HEK293 (cell line): ENCODE results near the gene PLEKHG5.

Experiments
- CTCF ChIA-PET: fragments of 350-600 bp; formaldehyde crosslinking; extraction: SDS; loops from one replicate; lab custom pipeline; 2021; ENCODE audit warnings: antibody characterized with exemption; lab: Yijun Ruan, JAX
- POLR2A ChIA-PET: fragments of 300-600 bp; formaldehyde crosslinking; extraction: SDS; loops from one replicate; lab custom pipeline; 2020; ENCODE audit warnings: antibody characterized with exemption, inconsistent platforms; lab: Yijun Ruan, JAX
- H3K27ac ChIP-seq: fragments of 200-500 bp; sonication (Bioruptor generic); 2 replicates; pipeline ENCODE4 v1.5.1; 2014; ENCODE audit warnings: low read depth, low read length, control low read depth, inconsistent platforms; ENCODE audit errors: extremely low read depth
- H3K36me3 ChIP-seq, 2 experiments: fragments of 200-500 bp in 1 of 2; sonication (Bioruptor generic) in 1 of 2; 1 replicate in 1 of 2; 2 replicates in 1 of 2; pipeline ENCODE4 v1.5.1; 2014 to 2017; ENCODE audit warnings: inconsistent platforms in 2 of 2, low read length in 2 of 2; ENCODE audit not compliant: control insufficient read depth in 2 of 2, insufficient read depth in 1 of 2
- H3K4me1 ChIP-seq: fragments of 200-500 bp; sonication (Bioruptor generic); 2 replicates; pipeline ENCODE4 v1.5.1; 2014; ENCODE audit warnings: mild to moderate bottlenecking, low read length, inconsistent platforms; ENCODE audit not compliant: control insufficient read depth, insufficient read depth
- H3K4me3 ChIP-seq: 2 replicates; pipeline ENCODE4 v1.5.1; 2011; ENCODE audit warnings: low read depth, mild to moderate bottlenecking, control low read depth, low read length, moderate library complexity
- H3K9me3 ChIP-seq: fragments of 200-500 bp; sonication (Bioruptor generic); 2 replicates; pipeline ENCODE4 v1.5.1; 2014; ENCODE audit warnings: low read depth, low read length, inconsistent platforms; ENCODE audit not compliant: control insufficient read depth, insufficient read depth
- KLF9 ChIP-seq: fragments of 450-650 bp; formaldehyde crosslinking; IDR thresholded peaks from 2 replicates; pipeline ENCODE4 v1.5.1; 2016; ENCODE audit warnings: missing biosample characterization, missing genetic modification characterization, low read depth
- SALL2 ChIP-seq: fragments of 450-650 bp; formaldehyde crosslinking; IDR thresholded peaks from 2 replicates; pipeline ENCODE4 v1.5.0; 2017; ENCODE audit warnings: missing biosample characterization, mild to moderate bottlenecking, missing genetic modification characterization, borderline replicate concordance
- ZNF239 ChIP-seq: fragments of 450-650 bp; formaldehyde crosslinking; IDR thresholded peaks from 2 replicates; pipeline ENCODE4 v1.5.1; 2016; ENCODE audit warnings: missing biosample characterization, missing genetic modification characterization
- ZNF341 ChIP-seq: fragments of 450-650 bp; formaldehyde crosslinking; IDR thresholded peaks from 2 replicates; pipeline ENCODE4; 2016; ENCODE audit warnings: low read depth, missing biosample characterization, missing genetic modification characterization
- ZNF426 ChIP-seq: fragments of 450-650 bp; formaldehyde crosslinking; IDR thresholded peaks from 2 replicates; pipeline ENCODE4 v1.5.1; 2017; ENCODE audit warnings: missing biosample characterization, missing genetic modification characterization, mild to moderate bottlenecking, inconsistent platforms, moderate library complexity
- ZNF529 ChIP-seq: fragments of 450-650 bp; formaldehyde crosslinking; IDR thresholded peaks from 2 replicates; pipeline ENCODE4 v1.5.1; 2017; ENCODE audit warnings: missing genetic modification characterization, missing biosample characterization; ENCODE audit not compliant: insufficient replicate concordance
- ZNF701 ChIP-seq: fragments of 450-650 bp; formaldehyde crosslinking; IDR thresholded peaks from 2 replicates; pipeline ENCODE4 v1.5.1; 2016; ENCODE audit warnings: missing biosample characterization, missing genetic modification characterization
- ZNF707 ChIP-seq: fragments of 450-650 bp; formaldehyde crosslinking; IDR thresholded peaks from 2 replicates; pipeline ENCODE4 v1.5.1; 2016; ENCODE audit warnings: missing biosample characterization, missing genetic modification characterization
- ZNF777 ChIP-seq: fragments of 450-650 bp; formaldehyde crosslinking; IDR thresholded peaks from 2 replicates; pipeline ENCODE4 v1.5.1; 2017; ENCODE audit warnings: missing biosample characterization, missing genetic modification characterization, borderline replicate concordance
- ZNF791 ChIP-seq: fragments of 450-650 bp; formaldehyde crosslinking; IDR thresholded peaks from 2 replicates; pipeline ENCODE4 v1.5.1; 2016; ENCODE audit warnings: missing biosample characterization, missing genetic modification characterization
- ZSCAN23 ChIP-seq: fragments of 450-650 bp; formaldehyde crosslinking; IDR thresholded peaks from 2 replicates; pipeline ENCODE4 v1.5.1; 2016; ENCODE audit warnings: missing biosample characterization, missing genetic modification characterization
- ZSCAN30 ChIP-seq: fragments of 450-650 bp; IDR thresholded peaks from 2 replicates; pipeline ENCODE4 v1.5.1; 2018; ENCODE audit warnings: missing biosample characterization, mild to moderate bottlenecking, missing genetic modification characterization, moderate library complexity
- TF ChIP-seq, protein P1 (sequence below): fragments of 450-650 bp; formaldehyde crosslinking; IDR thresholded peaks from 2 replicates; pipeline ENCODE4 v1.5.1; 2016; ENCODE audit warnings: missing biosample characterization, missing genetic modification characterization
- TF ChIP-seq, protein P2 (sequence below): fragments of 450-650 bp; formaldehyde crosslinking; IDR thresholded peaks from 2 replicates; pipeline ENCODE4 v1.5.1; 2016; ENCODE audit warnings: missing biosample characterization, missing genetic modification characterization
- TF ChIP-seq, protein P3 (sequence below): fragments of 450-650 bp; formaldehyde crosslinking; IDR thresholded peaks from 2 replicates; pipeline ENCODE4 v1.5.1; 2016; ENCODE audit warnings: missing biosample characterization, missing genetic modification characterization
- TF ChIP-seq, protein P4 (sequence below): fragments of 450-650 bp; formaldehyde crosslinking; IDR thresholded peaks from 2 replicates; pipeline ENCODE4 v1.5.1; 2017; ENCODE audit warnings: missing biosample characterization, missing genetic modification characterization
- TF ChIP-seq, protein P5 (sequence below): fragments of 450-650 bp; formaldehyde crosslinking; IDR thresholded peaks from 2 replicates; pipeline ENCODE4 v1.5.1; 2016; ENCODE audit warnings: missing biosample characterization, missing genetic modification characterization
- TF ChIP-seq, protein P6 (sequence below): fragments of 450-650 bp; formaldehyde crosslinking; IDR thresholded peaks from 2 replicates; pipeline ENCODE4 v1.5.1; 2017; ENCODE audit warnings: missing biosample characterization, missing genetic modification characterization
- TF ChIP-seq, protein P7 (sequence below): fragments of 450-650 bp; formaldehyde crosslinking; IDR thresholded peaks from 2 replicates; pipeline ENCODE4 v1.5.1; 2016; ENCODE audit warnings: missing biosample characterization, missing genetic modification characterization

Gene PLEKHG5

DNA sequence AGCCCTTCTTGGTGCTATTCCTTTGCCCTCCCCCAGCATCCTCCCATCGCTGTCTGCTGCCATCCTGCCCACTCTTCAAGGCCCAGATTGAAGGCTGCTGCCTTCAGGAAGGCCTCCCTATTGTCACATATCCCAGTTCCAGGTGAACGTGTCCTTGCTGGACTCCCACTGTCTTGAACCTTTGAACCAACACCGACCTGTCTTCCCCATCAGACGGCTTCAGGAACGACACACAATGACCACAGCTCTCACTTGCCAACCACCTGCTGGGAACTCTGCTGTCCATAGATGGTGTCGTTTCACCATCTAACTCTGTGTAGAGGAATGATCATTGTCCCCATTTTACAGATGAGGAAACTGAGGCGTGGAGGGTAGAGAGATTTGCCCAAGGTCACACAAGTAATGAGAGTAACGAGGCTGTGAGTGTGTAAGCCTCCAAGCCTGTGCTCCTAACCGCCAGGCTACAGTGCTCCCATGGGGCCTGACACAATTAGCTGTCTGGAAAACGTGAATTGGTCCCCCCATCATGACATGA lies 9.9 kb upstream of the PLEKHG5 start (continued):
- TF ChIP-seq, protein P1, sequence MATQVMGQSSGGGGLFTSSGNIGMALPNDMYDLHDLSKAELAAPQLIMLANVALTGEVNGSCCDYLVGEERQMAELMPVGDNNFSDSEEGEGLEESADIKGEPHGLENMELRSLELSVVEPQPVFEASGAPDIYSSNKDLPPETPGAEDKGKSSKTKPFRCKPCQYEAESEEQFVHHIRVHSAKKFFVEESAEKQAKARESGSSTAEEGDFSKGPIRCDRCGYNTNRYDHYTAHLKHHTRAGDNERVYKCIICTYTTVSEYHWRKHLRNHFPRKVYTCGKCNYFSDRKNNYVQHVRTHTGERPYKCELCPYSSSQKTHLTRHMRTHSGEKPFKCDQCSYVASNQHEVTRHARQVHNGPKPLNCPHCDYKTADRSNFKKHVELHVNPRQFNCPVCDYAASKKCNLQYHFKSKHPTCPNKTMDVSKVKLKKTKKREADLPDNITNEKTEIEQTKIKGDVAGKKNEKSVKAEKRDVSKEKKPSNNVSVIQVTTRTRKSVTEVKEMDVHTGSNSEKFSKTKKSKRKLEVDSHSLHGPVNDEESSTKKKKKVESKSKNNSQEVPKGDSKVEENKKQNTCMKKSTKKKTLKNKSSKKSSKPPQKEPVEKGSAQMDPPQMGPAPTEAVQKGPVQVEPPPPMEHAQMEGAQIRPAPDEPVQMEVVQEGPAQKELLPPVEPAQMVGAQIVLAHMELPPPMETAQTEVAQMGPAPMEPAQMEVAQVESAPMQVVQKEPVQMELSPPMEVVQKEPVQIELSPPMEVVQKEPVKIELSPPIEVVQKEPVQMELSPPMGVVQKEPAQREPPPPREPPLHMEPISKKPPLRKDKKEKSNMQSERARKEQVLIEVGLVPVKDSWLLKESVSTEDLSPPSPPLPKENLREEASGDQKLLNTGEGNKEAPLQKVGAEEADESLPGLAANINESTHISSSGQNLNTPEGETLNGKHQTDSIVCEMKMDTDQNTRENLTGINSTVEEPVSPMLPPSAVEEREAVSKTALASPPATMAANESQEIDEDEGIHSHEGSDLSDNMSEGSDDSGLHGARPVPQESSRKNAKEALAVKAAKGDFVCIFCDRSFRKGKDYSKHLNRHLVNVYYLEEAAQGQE (tag by site-specific recombination), result no peak
- TF ChIP-seq KLF9 (tag by site-specific recombination), result no peak
- TF ChIP-seq, protein P2, sequence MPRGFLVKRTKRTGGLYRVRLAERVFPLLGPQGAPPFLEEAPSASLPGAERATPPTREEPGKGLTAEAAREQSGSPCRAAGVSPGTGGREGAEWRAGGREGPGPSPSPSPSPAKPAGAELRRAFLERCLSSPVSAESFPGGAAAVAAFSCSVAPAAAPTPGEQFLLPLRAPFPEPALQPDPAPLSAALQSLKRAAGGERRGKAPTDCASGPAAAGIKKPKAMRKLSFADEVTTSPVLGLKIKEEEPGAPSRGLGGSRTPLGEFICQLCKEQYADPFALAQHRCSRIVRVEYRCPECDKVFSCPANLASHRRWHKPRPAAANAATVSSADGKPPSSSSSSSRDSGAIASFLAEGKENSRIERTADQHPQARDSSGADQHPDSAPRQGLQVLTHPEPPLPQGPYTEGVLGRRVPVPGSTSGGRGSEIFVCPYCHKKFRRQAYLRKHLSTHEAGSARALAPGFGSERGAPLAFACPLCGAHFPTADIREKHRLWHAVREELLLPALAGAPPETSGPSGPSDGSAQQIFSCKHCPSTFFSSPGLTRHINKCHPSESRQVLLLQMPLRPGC (tag by site-specific recombination), result no peak
- TF ChIP-seq, protein P3, sequence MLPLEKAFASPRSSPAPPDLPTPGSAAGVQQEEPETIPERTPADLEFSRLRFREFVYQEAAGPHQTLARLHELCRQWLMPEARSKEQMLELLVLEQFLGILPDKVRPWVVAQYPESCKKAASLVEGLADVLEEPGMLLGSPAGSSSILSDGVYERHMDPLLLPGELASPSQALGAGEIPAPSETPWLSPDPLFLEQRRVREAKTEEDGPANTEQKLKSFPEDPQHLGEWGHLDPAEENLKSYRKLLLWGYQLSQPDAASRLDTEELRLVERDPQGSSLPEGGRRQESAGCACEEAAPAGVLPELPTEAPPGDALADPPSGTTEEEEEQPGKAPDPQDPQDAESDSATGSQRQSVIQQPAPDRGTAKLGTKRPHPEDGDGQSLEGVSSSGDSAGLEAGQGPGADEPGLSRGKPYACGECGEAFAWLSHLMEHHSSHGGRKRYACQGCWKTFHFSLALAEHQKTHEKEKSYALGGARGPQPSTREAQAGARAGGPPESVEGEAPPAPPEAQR (tag by site-specific recombination), result no peak
- no peak for TF ChIP-seq ZNF701 (tag by site-specific recombination)
- TF ChIP-seq ZNF707 (tag by site-specific recombination), result no peak

DNA sequence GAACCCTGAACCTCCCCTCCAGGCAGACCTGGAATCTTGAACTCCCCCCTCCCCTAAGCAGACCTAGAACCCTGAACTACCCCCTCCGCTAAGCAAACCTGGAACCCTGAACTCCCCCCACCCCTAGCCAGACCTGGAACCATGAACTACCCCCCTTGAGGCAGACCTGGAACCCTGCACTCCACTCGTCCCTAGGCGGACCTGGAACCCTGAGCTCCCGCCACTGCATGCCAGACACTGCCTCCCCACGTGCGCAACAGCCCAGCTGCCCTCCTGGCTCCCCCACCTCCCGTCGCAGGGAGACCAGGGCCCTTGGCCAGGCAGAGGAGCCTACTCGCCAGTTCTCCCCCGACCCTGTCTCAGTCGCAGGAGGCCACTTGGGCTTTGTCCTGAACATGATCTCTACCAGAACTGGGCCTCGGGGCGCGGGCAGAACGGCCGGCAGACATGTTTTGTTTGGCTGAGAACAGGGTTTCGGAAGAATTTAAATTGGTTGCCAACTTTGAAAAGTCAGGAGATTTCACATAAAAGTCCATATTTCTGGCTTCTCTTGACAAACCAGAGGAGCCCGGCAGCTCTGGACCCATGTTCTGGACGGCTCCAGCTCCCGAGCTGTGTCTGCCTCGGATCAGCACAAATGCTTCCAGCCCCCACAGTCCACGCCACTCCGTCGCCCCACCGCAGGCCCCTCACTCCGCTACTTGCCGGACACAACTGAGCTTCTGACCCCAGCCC lies 9.2 kb upstream of the PLEKHG5 start:
- no peaks in the 10 kb centered on the region for H3K9me3 ChIP-seq
- H3K36me3 ChIP-seq, result no peaks in the 10 kb centered on the region
- no peaks in the 10 kb centered on the region for H3K4me1 ChIP-seq
- no peak overlapping the region for H3K27ac ChIP-seq
- ChIA-PET POLR2A (interaction anchor here (1.9 kb wide), 1 partner anchor 10 kb away, joined by 4 read pairs; the partner anchor contains the start of gene PLEKHG5), CTCF (interaction anchor here (0.6 kb wide), 1 partner anchor 23 kb away, joined by 3 read pairs; no protein-coding TSS in a partner anchor)
- H3K4me3 ChIP-seq, result no peak overlapping the region
- no peak for TF ChIP-seq ZSCAN23 (tag by site-specific recombination)
- TF ChIP-seq, protein P4, sequence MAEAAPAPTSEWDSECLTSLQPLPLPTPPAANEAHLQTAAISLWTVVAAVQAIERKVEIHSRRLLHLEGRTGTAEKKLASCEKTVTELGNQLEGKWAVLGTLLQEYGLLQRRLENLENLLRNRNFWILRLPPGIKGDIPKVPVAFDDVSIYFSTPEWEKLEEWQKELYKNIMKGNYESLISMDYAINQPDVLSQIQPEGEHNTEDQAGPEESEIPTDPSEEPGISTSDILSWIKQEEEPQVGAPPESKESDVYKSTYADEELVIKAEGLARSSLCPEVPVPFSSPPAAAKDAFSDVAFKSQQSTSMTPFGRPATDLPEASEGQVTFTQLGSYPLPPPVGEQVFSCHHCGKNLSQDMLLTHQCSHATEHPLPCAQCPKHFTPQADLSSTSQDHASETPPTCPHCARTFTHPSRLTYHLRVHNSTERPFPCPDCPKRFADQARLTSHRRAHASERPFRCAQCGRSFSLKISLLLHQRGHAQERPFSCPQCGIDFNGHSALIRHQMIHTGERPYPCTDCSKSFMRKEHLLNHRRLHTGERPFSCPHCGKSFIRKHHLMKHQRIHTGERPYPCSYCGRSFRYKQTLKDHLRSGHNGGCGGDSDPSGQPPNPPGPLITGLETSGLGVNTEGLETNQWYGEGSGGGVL (tag by site-specific recombination), result peak; percentile 78
- TF ChIP-seq SALL2, result no peak
- no peak for TF ChIP-seq ZNF426 (tag by site-specific recombination)
- no peak for TF ChIP-seq ZNF529
- peak; percentile 9; the same call in 1 of the 2 replicates for TF ChIP-seq ZNF341 (tag by site-specific recombination)
- TF ChIP-seq, protein P5, sequence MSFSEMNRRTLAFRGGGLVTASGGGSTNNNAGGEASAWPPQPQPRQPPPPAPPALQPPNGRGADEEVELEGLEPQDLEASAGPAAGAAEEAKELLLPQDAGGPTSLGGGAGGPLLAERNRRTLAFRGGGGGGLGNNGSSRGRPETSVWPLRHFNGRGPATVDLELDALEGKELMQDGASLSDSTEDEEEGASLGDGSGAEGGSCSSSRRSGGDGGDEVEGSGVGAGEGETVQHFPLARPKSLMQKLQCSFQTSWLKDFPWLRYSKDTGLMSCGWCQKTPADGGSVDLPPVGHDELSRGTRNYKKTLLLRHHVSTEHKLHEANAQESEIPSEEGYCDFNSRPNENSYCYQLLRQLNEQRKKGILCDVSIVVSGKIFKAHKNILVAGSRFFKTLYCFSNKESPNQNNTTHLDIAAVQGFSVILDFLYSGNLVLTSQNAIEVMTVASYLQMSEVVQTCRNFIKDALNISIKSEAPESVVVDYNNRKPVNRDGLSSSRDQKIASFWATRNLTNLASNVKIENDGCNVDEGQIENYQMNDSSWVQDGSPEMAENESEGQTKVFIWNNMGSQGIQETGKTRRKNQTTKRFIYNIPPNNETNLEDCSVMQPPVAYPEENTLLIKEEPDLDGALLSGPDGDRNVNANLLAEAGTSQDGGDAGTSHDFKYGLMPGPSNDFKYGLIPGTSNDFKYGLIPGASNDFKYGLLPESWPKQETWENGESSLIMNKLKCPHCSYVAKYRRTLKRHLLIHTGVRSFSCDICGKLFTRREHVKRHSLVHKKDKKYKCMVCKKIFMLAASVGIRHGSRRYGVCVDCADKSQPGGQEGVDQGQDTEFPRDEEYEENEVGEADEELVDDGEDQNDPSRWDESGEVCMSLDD (tag by site-specific recombination), result peak; percentile 85
- TF ChIP-seq, protein P6, sequence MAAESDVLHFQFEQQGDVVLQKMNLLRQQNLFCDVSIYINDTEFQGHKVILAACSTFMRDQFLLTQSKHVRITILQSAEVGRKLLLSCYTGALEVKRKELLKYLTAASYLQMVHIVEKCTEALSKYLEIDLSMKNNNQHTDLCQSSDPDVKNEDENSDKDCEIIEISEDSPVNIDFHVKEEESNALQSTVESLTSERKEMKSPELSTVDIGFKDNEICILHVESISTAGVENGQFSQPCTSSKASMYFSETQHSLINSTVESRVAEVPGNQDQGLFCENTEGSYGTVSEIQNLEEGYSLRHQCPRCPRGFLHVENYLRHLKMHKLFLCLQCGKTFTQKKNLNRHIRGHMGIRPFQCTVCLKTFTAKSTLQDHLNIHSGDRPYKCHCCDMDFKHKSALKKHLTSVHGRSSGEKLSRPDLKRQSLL, result peak; percentile 64; the same call in 1 of the 2 replicates
- no peak for TF ChIP-seq ZNF239 (tag by site-specific recombination)
- TF ChIP-seq, protein P7, sequence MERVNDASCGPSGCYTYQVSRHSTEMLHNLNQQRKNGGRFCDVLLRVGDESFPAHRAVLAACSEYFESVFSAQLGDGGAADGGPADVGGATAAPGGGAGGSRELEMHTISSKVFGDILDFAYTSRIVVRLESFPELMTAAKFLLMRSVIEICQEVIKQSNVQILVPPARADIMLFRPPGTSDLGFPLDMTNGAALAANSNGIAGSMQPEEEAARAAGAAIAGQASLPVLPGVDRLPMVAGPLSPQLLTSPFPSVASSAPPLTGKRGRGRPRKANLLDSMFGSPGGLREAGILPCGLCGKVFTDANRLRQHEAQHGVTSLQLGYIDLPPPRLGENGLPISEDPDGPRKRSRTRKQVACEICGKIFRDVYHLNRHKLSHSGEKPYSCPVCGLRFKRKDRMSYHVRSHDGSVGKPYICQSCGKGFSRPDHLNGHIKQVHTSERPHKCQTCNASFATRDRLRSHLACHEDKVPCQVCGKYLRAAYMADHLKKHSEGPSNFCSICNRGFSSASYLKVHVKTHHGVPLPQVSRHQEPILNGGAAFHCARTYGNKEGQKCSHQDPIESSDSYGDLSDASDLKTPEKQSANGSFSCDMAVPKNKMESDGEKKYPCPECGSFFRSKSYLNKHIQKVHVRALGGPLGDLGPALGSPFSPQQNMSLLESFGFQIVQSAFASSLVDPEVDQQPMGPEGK (tag by site-specific recombination), result peak; percentile 28; the same call in 1 of the 2 replicates
- TF ChIP-seq ZSCAN30 (tag by site-specific recombination), result no peak
- TF ChIP-seq ZNF777 (tag by site-specific recombination), result no peak
- no peak for TF ChIP-seq ZNF791
